NCI-H1092 (cell line): ENCODE results near the gene FOXD4L6.
"Not testable (repeated sequence)": the region's sequence is repeated elsewhere in the genome, so short reads cannot be mapped to it uniquely, and the experiment has no call there.

Experiments
- DNase-seq: peaks from one replicate; lab custom pipeline; 2025; lab: John Stamatoyannopoulos, UW

Gene FOXD4L6

DNA sequence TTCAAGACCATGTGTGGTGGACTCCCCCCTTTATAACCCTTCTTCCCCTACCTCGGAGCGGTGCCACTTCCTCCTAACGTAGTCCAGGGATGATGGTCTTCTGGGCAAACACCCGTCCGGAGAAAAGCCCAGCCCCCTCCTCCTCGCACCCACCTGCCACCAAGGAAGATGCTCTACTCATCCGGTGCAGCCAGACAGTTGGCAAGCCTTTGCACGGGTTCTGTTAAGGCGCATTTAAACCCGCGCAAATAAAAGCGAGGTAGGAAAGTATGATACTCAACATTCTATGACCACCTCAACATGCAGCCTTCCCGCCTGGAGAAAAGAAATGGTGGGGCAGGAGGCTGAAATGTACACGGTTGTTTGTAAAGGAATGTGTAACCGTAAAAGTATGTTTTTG lies at the start of gene FOXD4L6:
Gene FOXD4L6, minus strand, starts transcription at position 101 of the 400 bp plus-strand sequence. CDS start 298 bp downstream, outside the sequence.
- DNase-seq: not testable (repeated sequence)

DNA sequence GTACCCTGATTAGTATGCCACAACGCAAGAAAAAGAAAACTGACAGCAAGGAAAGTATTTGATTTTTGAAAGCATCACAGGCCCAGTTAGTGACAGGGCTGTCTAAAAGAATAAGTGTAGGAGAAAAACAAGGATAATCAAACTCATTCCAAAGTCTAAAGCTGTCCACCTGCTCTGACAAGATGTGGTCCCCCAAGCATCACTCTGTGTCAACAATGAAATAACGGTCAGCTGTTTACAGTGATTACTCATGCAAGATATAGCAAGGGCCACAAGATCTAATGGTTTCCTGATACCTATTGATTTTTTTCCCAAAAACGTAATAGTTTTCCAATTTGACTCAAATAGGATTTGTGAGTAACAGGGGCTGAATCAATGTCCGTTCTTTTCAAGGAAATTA lies 46.5 kb upstream of the FOXD4L6 start:
- not testable (repeated sequence) for DNase-seq

DNA sequence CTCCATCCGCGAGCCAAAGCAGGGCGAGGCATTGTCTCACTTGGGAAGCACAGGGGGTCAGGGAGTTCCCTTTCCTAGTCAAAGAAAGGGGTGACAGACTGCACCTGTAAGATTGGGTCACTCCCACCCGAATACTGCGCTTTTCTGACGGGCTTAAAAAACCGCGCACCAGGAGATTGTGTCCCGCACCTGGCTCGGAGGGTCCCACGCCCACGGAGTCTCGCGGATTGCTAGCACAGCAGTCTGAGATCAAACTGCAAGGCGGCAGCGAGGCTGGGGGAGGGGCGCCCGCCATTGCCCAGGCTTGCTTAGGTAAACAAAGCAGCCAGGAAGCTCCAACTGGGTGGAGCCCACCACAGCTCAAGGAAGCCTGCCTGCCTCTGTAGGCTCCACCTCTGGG lies 21.6 kb upstream of the FOXD4L6 start:
- not testable (repeated sequence) for DNase-seq

DNA sequence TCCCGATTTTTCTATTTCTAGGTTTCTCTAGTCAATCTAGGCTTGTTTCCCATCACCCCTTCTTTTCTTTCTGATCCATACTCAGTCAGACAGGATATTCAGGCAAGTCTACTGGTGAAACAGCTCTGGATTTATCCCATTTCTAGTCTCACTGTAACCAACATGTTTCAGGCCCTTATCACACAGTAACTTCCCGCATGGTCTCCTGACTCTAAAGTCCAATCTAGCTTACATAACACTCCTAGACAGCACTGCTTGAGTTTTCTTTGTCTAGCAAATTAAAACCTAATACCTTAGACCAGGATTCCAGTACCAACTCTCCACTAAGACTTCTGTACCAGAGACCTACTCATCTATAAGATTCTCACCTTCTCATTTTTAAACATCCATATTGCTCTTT lies 13.4 kb upstream of the FOXD4L6 start:
- not testable (repeated sequence) for DNase-seq

DNA sequence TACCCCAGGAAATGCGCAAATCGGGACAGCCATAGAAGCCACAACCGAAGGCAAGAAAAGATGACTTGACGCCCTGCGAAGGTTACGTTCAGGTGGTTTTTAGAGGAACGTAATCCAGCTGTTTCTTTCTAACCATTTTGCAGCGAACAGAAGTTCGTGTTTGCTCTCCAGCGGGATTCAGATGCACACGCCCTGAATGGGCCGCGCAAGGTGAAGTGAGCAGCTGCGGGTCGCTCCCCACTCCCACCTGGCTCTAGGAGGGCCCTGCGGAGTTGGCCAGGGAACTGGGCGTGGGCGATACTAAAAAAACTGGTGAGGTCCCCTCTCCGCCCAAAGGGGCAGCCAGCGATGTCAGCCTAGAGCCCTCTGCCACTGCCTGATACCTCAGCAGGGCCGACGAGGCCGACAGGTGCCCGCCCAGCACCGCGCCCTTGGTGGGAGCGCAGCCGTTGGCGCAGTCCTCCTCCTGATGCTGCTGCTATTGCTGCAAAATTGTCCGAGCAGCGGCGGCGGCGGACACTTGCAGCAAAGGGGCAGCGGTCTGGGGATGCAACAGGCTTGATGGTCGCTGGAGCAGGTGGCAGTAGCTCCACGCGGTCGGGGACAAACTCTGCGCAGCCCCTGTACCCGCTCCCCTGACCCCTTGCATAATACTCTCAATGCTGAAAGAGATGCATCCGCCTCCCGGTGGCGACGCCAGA lies 1.6 kb downstream of the FOXD4L6 start:
- DNase-seq: not testable (repeated sequence)

GRCh38 chr9:41125936-41126335 lies 2.5 kb downstream of the FOXD4L6 start:
- not testable (repeated sequence) for DNase-seq

DNA sequence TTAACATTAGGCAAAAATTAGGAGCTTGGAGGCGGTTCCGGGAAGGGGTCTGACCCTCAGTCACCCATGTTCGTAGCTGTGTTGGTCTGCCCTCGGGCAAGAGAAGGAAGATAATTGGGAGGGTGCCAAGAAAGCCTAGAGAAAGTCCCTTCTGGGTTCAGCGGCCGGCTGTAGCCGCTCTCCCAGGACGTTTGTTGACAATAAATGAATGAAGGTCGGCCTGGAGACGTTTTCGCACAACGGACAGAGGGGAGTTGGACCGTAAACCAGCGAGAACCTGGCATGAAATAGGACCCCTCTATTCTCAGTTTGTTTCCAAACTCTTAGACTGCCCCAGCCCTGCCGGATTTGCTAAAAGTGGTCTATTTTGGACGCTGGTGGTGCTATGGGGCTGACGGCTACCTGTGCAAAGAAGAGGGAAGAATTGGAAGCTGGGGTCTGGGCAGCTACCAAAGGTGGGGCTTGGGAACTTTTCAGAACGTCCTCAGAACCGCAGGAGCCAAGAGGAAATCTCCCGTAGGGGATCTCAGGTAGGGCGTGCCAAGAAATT lies 3.3 kb downstream of the FOXD4L6 start:
- DNase-seq: not testable (repeated sequence)

DNA sequence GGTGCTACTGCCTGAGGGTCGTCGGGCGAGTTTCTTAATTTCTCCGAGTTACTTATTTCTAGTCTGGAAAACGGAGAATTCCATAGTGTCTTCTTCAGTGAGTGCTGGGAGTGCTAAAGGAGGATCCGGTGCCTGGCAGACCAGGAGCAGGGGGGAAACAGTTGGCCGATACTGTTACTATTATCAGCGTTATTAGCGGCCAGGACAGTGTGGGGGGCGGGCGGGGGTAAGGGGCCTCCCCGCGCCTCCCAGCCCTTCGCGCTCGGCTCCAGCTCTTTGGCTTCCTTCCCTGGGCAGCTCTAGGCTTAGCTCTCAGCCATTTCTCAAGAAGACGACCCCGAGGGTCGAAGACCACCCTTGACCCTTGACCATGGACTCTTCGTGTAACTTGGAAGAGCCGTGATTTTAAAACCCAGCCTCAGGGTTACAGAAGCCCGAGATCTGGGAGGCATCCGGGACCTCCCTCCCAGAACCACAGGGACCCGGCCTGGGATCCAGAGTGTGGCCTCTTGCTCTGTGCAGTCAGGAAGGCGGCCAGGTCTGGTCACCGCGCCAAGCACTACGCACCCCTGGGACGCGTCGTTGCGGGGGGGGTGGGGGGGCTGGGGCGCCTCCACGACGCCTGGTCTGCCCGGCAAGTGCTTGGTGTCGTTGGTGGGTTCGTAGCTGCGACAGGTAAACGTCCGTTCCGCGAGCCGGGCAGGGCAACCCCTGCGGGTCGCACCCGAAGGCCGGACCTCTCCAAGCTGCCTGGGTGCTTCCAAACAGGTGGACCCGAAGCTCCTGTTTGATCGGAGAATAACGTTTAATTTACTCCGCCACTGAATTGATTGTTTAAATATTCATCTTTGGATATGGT lies 4.0 kb downstream of the FOXD4L6 start:
- not testable (repeated sequence) for DNase-seq

DNA sequence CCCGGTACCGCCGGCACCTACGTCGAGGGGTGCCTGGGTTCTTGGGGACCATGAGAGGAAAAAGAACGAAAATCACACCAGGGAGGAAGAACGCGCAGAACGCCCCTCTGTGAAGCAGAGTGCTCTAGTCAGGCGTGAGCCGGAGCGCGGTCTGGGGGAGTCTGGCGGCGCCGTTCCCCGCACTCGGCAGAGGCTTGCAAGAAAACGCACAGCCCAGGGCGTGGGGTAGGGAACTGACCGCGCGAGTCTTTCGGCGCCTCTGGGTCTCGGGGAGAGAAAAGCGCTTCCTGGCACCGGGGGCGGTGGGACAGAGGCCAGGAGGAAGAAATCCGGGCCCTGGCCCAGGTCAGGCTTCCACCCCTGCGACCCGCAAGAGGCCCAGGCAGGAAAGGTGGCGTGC lies 4.7 kb downstream of the FOXD4L6 start:
- DNase-seq: not testable (repeated sequence)

DNA sequence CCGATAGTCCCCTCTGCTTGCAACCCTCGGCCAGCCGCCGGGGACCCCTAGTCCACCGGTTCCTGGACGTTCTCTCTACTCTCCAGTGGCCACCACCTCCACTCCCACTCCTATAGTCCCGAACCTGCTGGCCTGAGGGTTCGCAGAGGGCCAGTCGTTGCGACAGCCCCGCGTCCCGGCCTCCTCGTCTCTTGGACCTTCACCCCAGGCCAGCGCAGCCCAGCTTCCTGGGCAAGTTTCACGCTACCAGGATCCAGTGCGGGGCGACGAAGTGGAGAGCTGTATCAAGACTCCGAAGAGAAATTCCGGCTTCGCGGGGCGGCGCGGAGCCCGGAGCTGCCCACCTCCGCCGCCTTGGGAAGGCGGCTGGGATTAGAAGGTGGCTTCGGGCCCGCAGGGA lies 5.1 kb downstream of the FOXD4L6 start:
- not testable (repeated sequence) for DNase-seq

GRCh38 chr9:41120696-41121095 lies 7.8 kb downstream of the FOXD4L6 start:
- DNase-seq: not testable (repeated sequence)

DNA sequence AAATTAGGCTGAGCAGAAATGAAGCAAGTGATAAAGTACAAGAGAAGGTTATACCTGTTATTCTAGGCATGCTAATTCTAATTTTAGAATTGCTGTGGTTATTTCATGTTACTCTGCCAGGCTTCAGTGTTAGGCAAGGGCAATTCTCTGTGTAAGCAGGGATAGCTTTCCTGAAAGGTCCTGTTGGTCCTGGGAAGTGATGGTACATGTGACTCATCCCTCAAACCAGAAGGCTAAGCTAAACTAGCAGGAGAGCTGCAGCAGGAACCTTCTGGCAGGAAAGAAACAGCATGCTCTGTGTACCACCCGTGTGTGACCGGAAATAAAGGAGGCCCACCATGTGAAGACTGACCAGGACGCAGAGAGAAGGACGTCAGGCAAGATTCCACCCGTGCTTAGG lies 8.8 kb downstream of the FOXD4L6 start:
- not testable (repeated sequence) for DNase-seq

- not testable (repeated sequence) for DNase-seq
These were observed 9.2 kb downstream of the FOXD4L6 start for GRCh38 chr9:41119311-41119710.

GRCh38 chr9:41113348-41113747 lies 15.1 kb downstream of the FOXD4L6 start:
- not testable (repeated sequence) for DNase-seq

- not testable (repeated sequence) for DNase-seq
These were observed 17.1 kb downstream of the FOXD4L6 start for GRCh38 chr9:41111414-41111813.

DNA sequence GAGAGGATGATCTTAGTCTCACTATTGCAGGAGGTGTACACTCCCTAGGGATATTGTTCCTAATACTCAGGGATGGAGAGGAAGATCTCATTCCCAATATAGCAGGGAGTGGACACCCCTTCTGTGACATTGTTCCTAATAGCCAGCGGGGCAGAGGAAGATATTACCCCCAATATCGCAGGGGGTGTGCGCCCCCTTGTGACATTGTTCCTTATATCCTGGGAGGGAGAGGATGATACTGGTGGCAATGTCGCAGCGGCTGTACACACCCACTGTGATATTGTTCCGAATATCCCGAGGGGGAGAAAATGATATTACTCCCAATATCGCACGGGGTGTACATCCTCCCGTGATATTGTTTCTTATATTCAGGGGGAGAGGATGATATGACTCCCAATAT lies 17.6 kb downstream of the FOXD4L6 start:
- DNase-seq: not testable (repeated sequence)

GRCh38 chr9:41109253-41109652 lies 19.2 kb downstream of the FOXD4L6 start:
- DNase-seq: not testable (repeated sequence)

GRCh38 chr9:41108816-41109215 lies 19.7 kb downstream of the FOXD4L6 start:
- DNase-seq: not testable (repeated sequence)

- DNase-seq: not testable (repeated sequence)
These were observed 21.9 kb downstream of the FOXD4L6 start for GRCh38 chr9:41106472-41107116.

DNA sequence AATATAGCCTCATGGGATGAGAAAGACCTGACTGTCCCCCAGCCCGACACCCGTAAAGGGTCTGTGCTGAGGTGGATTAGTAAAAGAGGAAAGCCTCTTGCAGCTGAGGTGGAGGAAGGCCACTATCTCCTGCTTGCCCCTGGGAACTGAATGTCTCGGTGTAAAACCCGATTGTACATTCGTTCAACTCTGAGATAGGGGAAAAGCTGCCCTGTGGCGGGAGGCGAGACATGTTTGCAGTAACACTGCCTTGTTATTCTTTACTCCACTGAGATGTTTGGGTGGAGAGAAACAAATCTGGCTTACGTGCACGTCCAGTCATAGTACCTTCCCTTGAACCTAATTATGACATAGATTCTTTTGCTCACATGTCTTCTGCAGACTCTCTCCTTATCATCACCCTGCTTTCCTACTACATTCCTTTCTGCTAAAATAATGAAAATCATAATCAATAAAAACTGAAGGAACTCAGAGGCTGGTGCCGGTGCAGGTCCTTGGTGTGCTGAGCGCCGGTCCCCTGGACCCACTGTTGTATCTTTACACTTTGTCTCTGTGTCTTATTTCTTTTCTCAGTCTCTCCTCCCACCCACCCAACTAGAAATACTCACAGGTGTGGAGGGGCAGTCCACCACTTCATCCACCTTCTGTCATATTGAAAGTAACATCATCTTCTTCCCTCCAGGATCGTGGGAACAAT lies 22.8 kb downstream of the FOXD4L6 start:
- DNase-seq: not testable (repeated sequence)

DNA sequence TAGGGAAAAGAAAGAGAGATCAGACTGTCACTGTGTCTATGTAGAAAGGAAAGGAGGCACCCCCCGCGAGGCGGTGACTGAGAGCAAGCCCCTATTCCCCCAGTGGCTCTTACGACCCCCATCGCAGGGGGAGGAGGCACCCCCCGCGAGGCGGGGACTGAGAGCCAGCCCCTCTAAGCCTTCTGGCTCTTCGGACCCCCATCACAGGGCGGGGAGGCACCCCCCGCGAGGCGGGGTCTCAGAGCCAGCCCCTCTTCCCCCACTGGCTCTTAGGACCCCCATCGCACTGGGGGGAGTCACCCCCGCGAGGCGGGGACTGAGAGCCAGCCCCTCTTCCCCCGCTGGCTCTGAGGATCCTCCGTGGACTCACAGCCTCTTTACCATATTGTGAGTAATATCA lies 23.9 kb downstream of the FOXD4L6 start:
- DNase-seq: not testable (repeated sequence)
